Osteoblast (primary cell): ENCODE results near the gene ADAMTS13. TPM values are rescaled to one million over a fixed set of nuclear protein-coding genes. Genes with fewer than 3 reads are reported as not detected.
"Not testable (repeated sequence)": the region's sequence is repeated elsewhere in the genome, so short reads cannot be mapped to it uniquely, and the experiment has no call there.

Experiments
- DNase-seq: peaks from one replicate; pipeline ENCODE4 v3.0.0; 2011; ENCODE audit warnings: low spot score, mixed read lengths; ENCODE audit not compliant: insufficient read length; ENCODE audit errors: missing footprints
- H2AFZ ChIP-seq: 2 replicates; pipeline ENCODE4 v1.6.0; 2011; ENCODE audit warnings: mild to moderate bottlenecking, low read length
- H3K27ac ChIP-seq: 2 replicates; pipeline ENCODE4 v1.5.1; 2011; ENCODE audit warnings: mild to moderate bottlenecking, low read depth, low read length, moderate library complexity
- H3K27me3 ChIP-seq: 2 replicates; pipeline ENCODE4 v1.6.0; 2012; ENCODE audit warnings: mild to moderate bottlenecking, control low read depth, inconsistent platforms, low read length, moderate library complexity; ENCODE audit not compliant: insufficient read depth
- H3K36me3 ChIP-seq: 2 replicates; pipeline ENCODE4 v1.5.1; 2011; ENCODE audit warnings: mild to moderate bottlenecking, low read length, control low read depth, moderate library complexity; ENCODE audit not compliant: insufficient read depth
- H3K4me1 ChIP-seq: 2 replicates; pipeline ENCODE4 v1.5.1; 2011; ENCODE audit warnings: mild to moderate bottlenecking, low read length, control low read depth, moderate library complexity; ENCODE audit not compliant: insufficient read depth
- H3K4me2 ChIP-seq: 2 replicates; pipeline ENCODE4 v1.6.0; 2011; ENCODE audit warnings: mild to moderate bottlenecking, low read length; ENCODE audit not compliant: insufficient read depth
- H3K4me3 ChIP-seq: fragments of 200-600 bp; sonication (generic); 3 replicates; pipeline ENCODE4 v1.5.1; 2012; ENCODE audit warnings: mild to moderate bottlenecking, low read length, inconsistent platforms; ENCODE audit not compliant: insufficient read depth
- H3K79me2 ChIP-seq: 2 replicates; pipeline ENCODE4 v1.6.0; 2012; ENCODE audit warnings: mild to moderate bottlenecking, low read length, control low read depth, inconsistent platforms; ENCODE audit not compliant: insufficient read depth
- H3K9me3 ChIP-seq: 2 replicates; pipeline ENCODE4 v1.5.1; 2011; ENCODE audit warnings: low read depth, low read length, control low read depth
- H4K20me1 ChIP-seq: 2 replicates; pipeline ENCODE4 v1.6.0; 2012; ENCODE audit warnings: mild to moderate bottlenecking, low read length, control low read depth; ENCODE audit not compliant: insufficient read depth
- total RNA-seq: library from RNA; depleted of rRNA; stranded (reverse); fragments of >200 nt; gene quantifications from 2 replicates; pipeline ENCODE4 v1.2.3, GENCODE V29; 2012
- TF ChIP-seq, protein P1 (sequence below): IDR thresholded peaks from 2 replicates; pipeline ENCODE4 v1.5.1; 2011; ENCODE audit warnings: mild to moderate bottlenecking, low read depth, low read length, moderate library complexity; ENCODE audit errors: extremely low read depth

The ADAMTS13 gene
- total RNA-seq, 1 donor: 1.4 TPM

DNA sequence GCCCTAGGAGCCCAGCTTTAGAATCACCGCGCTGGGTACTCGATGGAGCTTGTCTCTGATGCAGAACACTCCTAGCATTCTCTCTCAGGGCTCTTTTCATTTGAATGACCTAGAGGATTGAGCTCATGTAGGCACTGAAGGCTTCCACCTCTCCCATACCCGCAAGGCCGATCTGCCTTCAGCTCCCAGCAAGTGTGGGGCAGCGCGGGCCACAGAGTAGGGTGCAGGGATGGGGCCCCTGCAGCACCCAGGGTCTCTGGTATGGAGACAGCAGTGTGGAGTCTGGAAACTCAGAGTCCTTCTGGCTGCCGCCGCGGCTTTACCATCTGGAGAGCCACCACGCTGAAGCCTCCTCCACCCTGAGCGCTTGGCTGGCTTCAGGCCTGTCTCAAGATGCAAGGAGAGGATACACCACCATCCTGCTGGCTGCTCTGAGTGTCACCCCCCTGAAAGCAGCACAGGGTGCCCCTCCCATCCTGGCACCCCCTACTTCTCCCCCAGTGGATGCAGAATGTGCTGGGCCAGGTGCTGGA, 33.1 kb upstream of the ADAMTS13 start:
- Histone ChIP-seq H3K4me3 (no peak overlapping the region), H3K9me3 (no peaks in the 10 kb centered on the region), H4K20me1 (no peaks in the 10 kb centered on the region), H3K36me3 (no peaks in the 10 kb centered on the region), H3K4me1 (no peaks in the 10 kb centered on the region), H2AFZ (no peak overlapping the region), H3K79me2 (no peaks in the 10 kb centered on the region), H3K4me2 (no peak overlapping the region), H3K27ac (no peak overlapping the region), H3K27me3 (peaks cover 3% of the 10 kb centered on the region)
- TF ChIP-seq, protein P1, sequence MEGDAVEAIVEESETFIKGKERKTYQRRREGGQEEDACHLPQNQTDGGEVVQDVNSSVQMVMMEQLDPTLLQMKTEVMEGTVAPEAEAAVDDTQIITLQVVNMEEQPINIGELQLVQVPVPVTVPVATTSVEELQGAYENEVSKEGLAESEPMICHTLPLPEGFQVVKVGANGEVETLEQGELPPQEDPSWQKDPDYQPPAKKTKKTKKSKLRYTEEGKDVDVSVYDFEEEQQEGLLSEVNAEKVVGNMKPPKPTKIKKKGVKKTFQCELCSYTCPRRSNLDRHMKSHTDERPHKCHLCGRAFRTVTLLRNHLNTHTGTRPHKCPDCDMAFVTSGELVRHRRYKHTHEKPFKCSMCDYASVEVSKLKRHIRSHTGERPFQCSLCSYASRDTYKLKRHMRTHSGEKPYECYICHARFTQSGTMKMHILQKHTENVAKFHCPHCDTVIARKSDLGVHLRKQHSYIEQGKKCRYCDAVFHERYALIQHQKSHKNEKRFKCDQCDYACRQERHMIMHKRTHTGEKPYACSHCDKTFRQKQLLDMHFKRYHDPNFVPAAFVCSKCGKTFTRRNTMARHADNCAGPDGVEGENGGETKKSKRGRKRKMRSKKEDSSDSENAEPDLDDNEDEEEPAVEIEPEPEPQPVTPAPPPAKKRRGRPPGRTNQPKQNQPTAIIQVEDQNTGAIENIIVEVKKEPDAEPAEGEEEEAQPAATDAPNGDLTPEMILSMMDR: no peak
- peak; percentile 68 for DNase-seq

DNA sequence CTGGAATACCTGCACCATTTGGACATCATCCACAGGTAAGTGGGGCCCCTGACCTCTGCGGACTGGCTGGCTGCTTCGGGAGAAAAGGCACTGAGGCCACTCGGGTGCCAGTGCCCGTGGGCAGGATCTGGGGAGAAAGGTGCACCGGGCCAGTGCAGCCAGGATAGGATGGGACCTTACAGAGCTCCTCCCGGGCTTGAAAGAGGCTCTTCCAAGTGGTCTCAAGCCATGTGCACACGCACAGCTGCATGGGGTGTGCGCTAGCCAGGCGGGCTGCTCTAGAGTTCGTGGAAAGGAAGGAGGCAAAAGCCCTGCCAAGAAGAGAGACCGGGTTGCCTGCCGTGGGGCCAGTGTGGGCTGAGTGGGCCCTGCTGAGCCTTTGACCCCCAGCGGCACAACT, 32.6 kb upstream of the ADAMTS13 start:
- Histone ChIP-seq H4K20me1 (no peaks in the 10 kb centered on the region), H3K4me2 (no peak overlapping the region), H3K27ac (no peak overlapping the region), H3K36me3 (no peaks in the 10 kb centered on the region), H3K79me2 (no peaks in the 10 kb centered on the region), H3K27me3 (peaks cover 8% of the 10 kb centered on the region), H3K4me1 (no peaks in the 10 kb centered on the region), H3K9me3 (no peaks in the 10 kb centered on the region), H2AFZ (no peak overlapping the region), H3K4me3 (no peak overlapping the region)
- TF ChIP-seq, protein P1: no peak
- peak; percentile 77 for DNase-seq

DNA sequence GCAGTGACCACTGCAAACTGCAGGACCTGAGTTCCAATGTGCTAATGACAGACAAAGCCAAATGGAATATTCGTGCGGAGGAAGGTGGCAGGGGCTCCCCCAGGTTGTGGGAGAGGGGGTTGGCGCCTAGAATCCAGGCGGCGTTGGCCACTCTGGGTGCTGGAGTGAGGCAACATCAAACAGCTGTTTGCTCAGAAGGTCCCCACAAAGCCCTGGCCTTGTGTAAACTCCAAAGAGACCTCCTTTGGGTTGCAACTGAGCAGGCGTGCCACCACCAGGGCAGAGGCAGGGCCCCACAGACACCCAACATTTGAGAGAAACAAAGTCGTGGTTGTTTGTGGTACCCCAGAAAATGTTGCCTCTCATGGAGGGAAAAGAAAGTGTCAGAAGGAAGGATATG, 31.5 kb upstream of the ADAMTS13 start:
- H3K36me3 ChIP-seq: no peaks in the 10 kb centered on the region
- no peaks in the 10 kb centered on the region for H3K9me3 ChIP-seq
- no peaks in the 10 kb centered on the region for H3K4me1 ChIP-seq
- H3K27ac ChIP-seq: no peak overlapping the region
- peak; percentile 64 for DNase-seq
- H3K79me2 ChIP-seq: no peaks in the 10 kb centered on the region
- no peaks in the 10 kb centered on the region for H4K20me1 ChIP-seq
- H2AFZ ChIP-seq: no peak overlapping the region
- peaks cover 17% of the 10 kb centered on the region for H3K27me3 ChIP-seq
- no peak overlapping the region for H3K4me2 ChIP-seq
- TF ChIP-seq, protein P1: no peak
- H3K4me3 ChIP-seq: no peak overlapping the region

DNA sequence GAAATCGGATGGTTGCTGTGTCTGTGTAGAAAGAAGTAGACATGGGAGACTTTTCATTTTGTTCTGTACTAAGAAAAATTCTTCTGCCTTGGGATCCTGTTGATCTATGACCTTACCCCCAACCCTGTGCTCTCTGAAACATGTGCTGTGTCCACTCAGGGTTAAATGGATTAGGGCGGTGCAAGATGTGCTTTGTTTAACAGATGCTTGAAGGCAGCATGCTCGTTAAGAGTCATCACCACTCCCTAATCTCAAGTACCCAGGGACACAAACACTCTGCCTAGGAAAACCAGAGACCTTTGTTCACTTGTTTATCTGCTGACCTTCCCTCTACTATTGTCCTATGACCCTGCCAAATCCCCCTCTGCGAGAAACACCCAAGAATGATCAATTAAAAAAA, 30.7 kb upstream of the ADAMTS13 start:
- not testable (repeated sequence) for H4K20me1 ChIP-seq

DNA sequence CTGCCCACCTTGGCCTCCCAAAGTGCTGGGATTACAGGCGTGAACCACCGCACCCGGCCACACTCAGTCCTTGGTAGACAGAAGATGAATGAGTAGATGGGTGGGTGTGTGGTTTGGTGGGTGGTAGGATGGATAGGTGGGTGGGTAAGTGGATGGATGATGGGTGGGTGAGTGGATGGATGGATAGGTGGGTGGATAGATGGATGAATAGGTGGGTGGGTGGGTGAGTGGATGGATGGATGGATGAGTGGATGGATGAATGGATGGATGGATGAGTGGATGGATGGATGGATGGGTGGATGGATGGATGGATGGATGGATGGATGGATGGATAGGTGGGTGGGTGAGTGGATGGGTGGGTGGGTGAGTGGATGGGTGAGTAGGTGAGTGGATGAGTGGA, 29.9 kb upstream of the ADAMTS13 start:
- H3K9me3 ChIP-seq, H3K4me3 ChIP-seq, DNase-seq, H4K20me1 ChIP-seq, H3K4me1 ChIP-seq, H3K79me2 ChIP-seq, H3K27ac ChIP-seq, H2AFZ ChIP-seq, H3K4me2 ChIP-seq, H3K36me3 ChIP-seq: not testable (repeated sequence)
- peaks cover 24% of the 10 kb centered on the region for H3K27me3 ChIP-seq

More for the DNA sequence above, 30.7 kb upstream of the ADAMTS13 start:
- H3K9me3 ChIP-seq, H3K4me2 ChIP-seq, H2AFZ ChIP-seq, H3K4me1 ChIP-seq, DNase-seq, H3K79me2 ChIP-seq, H3K4me3 ChIP-seq, H3K36me3 ChIP-seq, H3K27ac ChIP-seq: not testable (repeated sequence)
- H3K27me3 ChIP-seq: peaks cover 19% of the 10 kb centered on the region
